DOHH2 (cell line): ENCODE measurements around the gene KCNIP1.

ENCODE experiments used
- H3F3A ChIP-seq: fragments of 200-600 bp; sonication (generic), shearing (Covaris generic); 2 replicates; pipeline ENCODE4 v1.6.0; 2016; ENCODE audit warnings: antibody characterized with exemption, mild to moderate bottlenecking; ENCODE audit not compliant: control insufficient read depth, insufficient read depth
- H3K27ac ChIP-seq: fragments of 200-600 bp; sonication (generic); 2 replicates; pipeline ENCODE4 v1.5.1; 2014; ENCODE audit warnings: low read depth, mild to moderate bottlenecking, low read length, moderate library complexity
- H3K27me3 ChIP-seq: fragments of 200-600 bp; sonication (generic); 2 replicates; pipeline ENCODE4 v1.6.1; 2014; ENCODE audit warnings: mild to moderate bottlenecking, low read length, mixed read lengths; ENCODE audit not compliant: control insufficient read depth
- H3K36me3 ChIP-seq: fragments of 200-600 bp; sonication (generic); 2 replicates; pipeline ENCODE4 v1.6.1; 2014; ENCODE audit warnings: mild to moderate bottlenecking, low read length, moderate library complexity, mixed read lengths; ENCODE audit not compliant: control insufficient read depth
- H3K4me1 ChIP-seq: fragments of 200-600 bp; sonication (generic); 2 replicates; pipeline ENCODE4 v1.6.1; 2014; ENCODE audit warnings: mild to moderate bottlenecking, low read length, mixed read lengths; ENCODE audit not compliant: control insufficient read depth
- H3K4me2 ChIP-seq: fragments of 200-600 bp; sonication (generic); 2 replicates; pipeline ENCODE4 v1.6.0; 2014; ENCODE audit warnings: mild to moderate bottlenecking, low read length, moderate library complexity
- H3K4me3 ChIP-seq: fragments of 200-600 bp; sonication (generic); 2 replicates; pipeline ENCODE4 v1.5.1; 2014; ENCODE audit warnings: mild to moderate bottlenecking, low read length, mixed read lengths
- H3K79me2 ChIP-seq: fragments of 200-600 bp; sonication (generic); 2 replicates; pipeline ENCODE4 v1.6.1; 2014; ENCODE audit warnings: mild to moderate bottlenecking, low read length, mixed read lengths; ENCODE audit not compliant: control insufficient read depth
- H3K9me2 ChIP-seq: fragments of 200-600 bp; sonication (generic); replicated peaks from 2 replicates; pipeline ENCODE4 v1.6.1; 2014; ENCODE audit warnings: mild to moderate bottlenecking, low read length, mixed read lengths; ENCODE audit not compliant: control insufficient read depth
- H3K9me3 ChIP-seq: fragments of 200-600 bp; sonication (generic); 2 replicates; pipeline ENCODE4 v1.6.1; 2014; ENCODE audit warnings: antibody characterized with exemption, low read length, mixed read lengths; ENCODE audit not compliant: control insufficient read depth, insufficient read depth
- H4K20me1 ChIP-seq: fragments of 200-600 bp; sonication (generic); 2 replicates; pipeline ENCODE4 v1.6.0; 2014; ENCODE audit warnings: low read depth, mild to moderate bottlenecking, antibody characterized with exemption, low read length, moderate library complexity; ENCODE audit not compliant: control insufficient read depth, insufficient read depth
- CTCF ChIP-seq: fragments of 200-600 bp; sonication (generic); IDR thresholded peaks from one replicate; pipeline ENCODE4 v1.5.1; 2014; ENCODE audit warnings: antibody characterized with exemption, mild to moderate bottlenecking, low read depth, low read length; ENCODE audit not compliant: poor library complexity, severe bottlenecking
- EZH2phosphoT487 ChIP-seq: fragments of 200-600 bp; sonication (generic); IDR thresholded peaks from 2 replicates; pipeline ENCODE4 v1.6.1; 2017; ENCODE audit warnings: borderline replicate concordance, mild to moderate bottlenecking, antibody characterized with exemption, low read length, moderate library complexity, mixed read lengths

The KCNIP1 gene

GRCh38 chr5:170721681-170722080 is 217.9 kb downstream of the KCNIP1 start:
- no peak for TF ChIP-seq CTCF
- TF ChIP-seq EZH2phosphoT487: no peak
- peaks cover 4% of the 10 kb centered on the region; the same call in 1 of the 2 replicates for H3K27me3 ChIP-seq
- H3K4me2 ChIP-seq: no peak overlapping the region
- H3K36me3 ChIP-seq: no peaks in the 10 kb centered on the region
- no peak overlapping the region for H3K4me3 ChIP-seq
- no peaks in the 10 kb centered on the region for H3K79me2 ChIP-seq
- H3K4me1 ChIP-seq: no peaks in the 10 kb centered on the region
- no peaks in the 10 kb centered on the region for H3F3A ChIP-seq
- no peaks in the 10 kb centered on the region for H4K20me1 ChIP-seq
- H3K9me3 ChIP-seq: no peaks in the 10 kb centered on the region
- no peak overlapping the region for H3K27ac ChIP-seq
- H3K9me2 ChIP-seq: no peaks in the 10 kb centered on the region

- no peaks in the 10 kb centered on the region for H3K36me3 ChIP-seq
- no peaks in the 10 kb centered on the region for H3K79me2 ChIP-seq
- H3K9me3 ChIP-seq: no peaks in the 10 kb centered on the region
- H3K9me2 ChIP-seq: no peaks in the 10 kb centered on the region
- TF ChIP-seq EZH2phosphoT487 (no peak), CTCF (no peak)
- peaks cover 2% of the 10 kb centered on the region; the same call in 1 of the 2 replicates for H3K27me3 ChIP-seq
- H3K4me3 ChIP-seq: no peak overlapping the region
- no peak overlapping the region for H3K4me2 ChIP-seq
- H4K20me1 ChIP-seq: no peaks in the 10 kb centered on the region
- no peaks in the 10 kb centered on the region for H3K4me1 ChIP-seq
- H3F3A ChIP-seq: no peaks in the 10 kb centered on the region
- H3K27ac ChIP-seq: no peak overlapping the region
These were observed 218.5 kb downstream of the KCNIP1 start for GRCh38 chr5:170722316-170722715.

GRCh38 chr5:170731052-170731451 is 227.2 kb downstream of the KCNIP1 start:
- Histone ChIP-seq H4K20me1 (no peaks in the 10 kb centered on the region), H3K4me2 (no peak overlapping the region), H3K9me3 (no peaks in the 10 kb centered on the region), H3K27me3 (no peaks in the 10 kb centered on the region), H3K4me3 (no peak overlapping the region), H3K27ac (no peak overlapping the region), H3F3A (no peaks in the 10 kb centered on the region), H3K9me2 (no peaks in the 10 kb centered on the region), H3K4me1 (no peaks in the 10 kb centered on the region), H3K36me3 (no peaks in the 10 kb centered on the region), H3K79me2 (no peaks in the 10 kb centered on the region)
- TF ChIP-seq CTCF: no peak
- no peak for TF ChIP-seq EZH2phosphoT487

GRCh38 chr5:170732685-170733084 is 228.9 kb downstream of the KCNIP1 start:
- TF ChIP-seq CTCF (no peak), EZH2phosphoT487 (no peak)
- Histone ChIP-seq H3F3A (no peaks in the 10 kb centered on the region), H3K9me3 (no peaks in the 10 kb centered on the region), H3K27ac (no peak overlapping the region), H3K9me2 (no peaks in the 10 kb centered on the region), H3K79me2 (no peaks in the 10 kb centered on the region), H3K36me3 (no peaks in the 10 kb centered on the region), H3K4me2 (no peak overlapping the region), H3K27me3 (no peaks in the 10 kb centered on the region), H3K4me3 (no peak overlapping the region), H3K4me1 (no peaks in the 10 kb centered on the region), H4K20me1 (no peaks in the 10 kb centered on the region)
